CD4-positive, alpha-beta T cell treated with Interferon alpha-2 for 1 hour (primary cell): ENCODE data around the gene SPRED2.

Experiments used
- DNase-seq, 2 donors: peaks; one replicate each; pipeline ENCODE4 v3.0.0-alpha.2; 2020 to 2022

SPRED2 gene

GRCh38 chr2:65383541-65384488, 48.6 kb downstream of the SPRED2 start:
- DNase-seq, result no peak

GRCh38 chr2:65382776-65383357, 49.5 kb downstream of the SPRED2 start:
- peak; percentile 58 to 65 for DNase-seq

DNA sequence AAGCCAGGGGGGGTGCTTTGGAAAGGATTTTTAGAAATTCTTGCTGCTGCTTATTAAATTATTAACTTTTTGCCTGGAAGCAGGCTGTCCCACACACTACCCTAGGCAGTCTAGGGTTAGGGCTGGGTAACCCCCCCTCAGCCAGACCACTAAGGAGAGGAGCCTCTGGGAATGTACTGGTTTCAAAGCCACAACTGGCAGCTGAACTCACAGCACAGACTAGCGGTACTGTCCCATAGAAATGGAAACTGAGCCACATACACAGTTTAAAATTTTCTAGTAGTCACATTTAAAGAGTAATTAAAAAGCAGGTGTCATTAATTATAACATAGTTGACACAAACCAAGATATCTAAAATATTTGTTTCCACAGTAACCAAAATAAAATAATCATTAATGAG, 50.1 kb downstream of the SPRED2 start:
- DNase-seq, result no peak

DNA sequence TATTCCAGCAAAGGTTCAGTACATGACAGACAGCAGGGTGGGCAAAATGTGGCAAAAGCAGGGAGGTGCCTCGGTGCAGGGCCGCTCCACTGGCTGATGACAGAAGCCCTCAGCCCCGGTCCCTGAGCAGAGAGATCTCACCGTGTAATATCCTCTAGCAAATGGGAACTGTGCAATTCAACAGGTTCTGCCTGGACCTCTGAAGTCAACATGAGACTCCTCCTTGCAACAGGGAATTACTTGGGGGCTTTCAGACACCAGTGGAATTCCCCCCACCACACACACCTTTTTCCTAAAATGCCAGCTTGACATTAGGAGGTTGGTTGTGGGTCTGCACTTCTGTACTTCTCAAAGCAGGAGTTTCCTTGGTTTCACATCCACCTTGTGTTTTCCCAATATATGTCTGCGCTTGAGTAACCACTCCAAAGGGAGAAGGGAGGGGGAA, 50.8 kb downstream of the SPRED2 start:
- DNase-seq, result no peak

DNA sequence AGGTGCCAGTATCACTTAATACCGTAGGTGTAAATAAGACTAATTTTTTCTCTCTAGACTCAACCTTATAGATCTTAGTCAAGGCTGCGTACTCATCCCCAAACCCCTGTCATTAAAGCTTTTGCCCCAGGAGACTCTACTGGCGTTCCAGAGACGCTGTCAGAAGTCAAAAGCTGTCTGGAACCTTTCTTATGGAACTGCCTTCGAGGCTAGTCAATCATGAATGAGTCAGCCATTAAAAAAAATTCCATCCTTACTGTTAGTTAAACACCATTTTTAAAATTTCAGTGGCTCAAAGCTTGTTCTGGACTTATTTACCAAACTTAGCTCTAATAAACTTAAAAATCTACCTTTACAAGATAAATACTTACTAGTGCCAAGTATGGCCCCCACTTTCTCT, 52.1 kb downstream of the SPRED2 start:
- no peak for DNase-seq

DNA sequence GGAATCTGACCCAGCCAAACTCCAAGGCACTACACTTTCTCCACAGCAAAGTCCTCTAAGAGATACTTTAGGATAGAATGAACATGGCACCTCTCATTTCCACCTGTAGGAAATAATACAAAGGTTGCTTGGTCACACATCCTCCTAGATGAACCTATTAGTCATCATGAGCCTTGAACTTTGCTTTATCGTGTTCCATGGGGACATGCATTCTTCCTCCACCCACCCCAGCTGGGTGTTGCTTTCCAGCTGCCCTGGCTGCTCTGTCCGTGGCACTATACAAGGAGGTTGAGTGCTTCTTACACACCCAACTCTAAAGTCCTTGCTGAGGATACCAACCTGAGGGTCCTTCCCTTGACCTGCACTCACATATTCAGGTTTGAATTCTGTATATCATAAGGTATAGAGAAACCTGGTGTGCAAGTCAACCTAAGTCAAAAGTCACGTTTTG, 52.7 kb downstream of the SPRED2 start:
- no peak for DNase-seq

GRCh38 chr2:65379223-65379622, 53.2 kb downstream of the SPRED2 start:
- no peak for DNase-seq

DNA sequence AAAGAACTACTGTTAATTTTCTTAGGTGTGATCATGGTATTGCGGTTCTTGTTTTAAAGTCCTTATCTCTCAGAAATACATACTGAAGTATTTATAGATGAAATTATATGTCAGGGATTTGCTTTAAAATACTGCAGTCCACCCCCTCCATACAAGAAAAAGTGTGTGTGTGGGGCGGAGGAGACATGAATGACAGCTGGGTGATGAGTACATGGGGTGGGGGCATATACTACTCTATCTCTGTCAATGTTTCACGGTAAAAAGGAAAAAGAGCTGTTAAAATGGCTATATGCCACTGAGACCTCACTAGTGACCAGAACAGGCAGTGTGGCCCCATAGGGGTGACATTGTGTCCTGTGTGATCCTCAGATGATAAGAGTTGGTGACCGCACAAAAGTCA, 54.1 kb downstream of the SPRED2 start:
- no peak for DNase-seq

DNA sequence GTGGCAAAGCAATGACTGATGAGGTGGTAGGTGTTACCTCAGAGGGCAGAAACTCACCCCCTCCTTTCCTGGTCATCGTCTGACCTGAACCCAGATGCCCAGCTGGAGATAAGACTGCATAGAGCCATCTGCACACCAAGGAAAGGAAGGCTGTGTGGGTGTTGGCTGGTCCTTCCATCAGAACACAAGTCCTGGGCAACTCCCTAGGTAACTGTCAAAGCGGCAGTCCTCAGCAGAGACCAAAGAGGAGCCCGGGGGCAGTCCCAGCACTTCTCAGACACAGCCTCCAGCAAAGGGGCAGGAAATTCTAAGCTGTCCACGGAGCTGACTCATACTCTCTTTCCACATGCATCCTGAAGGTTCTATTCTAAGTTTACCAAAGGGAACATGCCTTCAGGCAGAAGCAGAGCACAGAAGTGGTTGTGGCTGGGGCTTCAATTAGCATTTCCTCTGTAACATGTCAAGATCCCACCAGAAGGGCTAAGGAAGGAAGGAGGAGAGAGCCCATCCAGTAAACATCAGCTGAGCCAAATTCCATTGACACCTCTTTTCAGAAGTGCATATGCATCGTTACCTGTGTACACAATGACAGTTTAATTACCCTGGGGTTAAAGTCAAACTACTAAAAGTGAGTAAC, 54.7 kb downstream of the SPRED2 start:
- peak in 1 of 2 donors; percentile 14 for DNase-seq

- no peak for DNase-seq
These were observed 56.7 kb downstream of the SPRED2 start for GRCh38 chr2:65375723-65376122.

DNA sequence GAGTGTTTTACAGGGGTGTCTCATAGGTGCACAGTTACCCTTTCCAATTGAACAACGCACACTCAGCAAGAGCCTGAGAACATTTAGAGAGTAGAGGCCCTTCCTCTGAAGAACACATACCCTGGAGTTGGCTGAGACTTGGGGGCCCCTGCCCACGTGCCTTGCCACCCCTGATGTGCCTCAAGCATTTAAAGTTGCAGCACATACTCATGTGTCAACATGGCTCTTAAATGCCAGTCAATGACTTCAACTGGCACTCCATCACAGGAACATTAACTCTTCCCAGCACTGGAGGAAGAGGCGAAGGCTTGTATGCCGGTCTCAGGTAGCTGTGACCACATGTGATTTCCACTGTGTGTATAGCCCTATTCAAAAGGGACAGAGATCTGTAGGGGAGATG, 57.4 kb downstream of the SPRED2 start:
- DNase-seq, result no peak

GRCh38 chr2:65374575-65374974, 57.8 kb downstream of the SPRED2 start:
- DNase-seq, result no peak

GRCh38 chr2:65373365-65373918, 59.0 kb downstream of the SPRED2 start:
- DNase-seq, result no peak

GRCh38 chr2:65372619-65373018, 59.8 kb downstream of the SPRED2 start:
- DNase-seq, result no peak

GRCh38 chr2:65371074-65371434, 61.3 kb downstream of the SPRED2 start:
- no peak for DNase-seq

GRCh38 chr2:65370387-65371073, 61.9 kb downstream of the SPRED2 start:
- no peak for DNase-seq

DNA sequence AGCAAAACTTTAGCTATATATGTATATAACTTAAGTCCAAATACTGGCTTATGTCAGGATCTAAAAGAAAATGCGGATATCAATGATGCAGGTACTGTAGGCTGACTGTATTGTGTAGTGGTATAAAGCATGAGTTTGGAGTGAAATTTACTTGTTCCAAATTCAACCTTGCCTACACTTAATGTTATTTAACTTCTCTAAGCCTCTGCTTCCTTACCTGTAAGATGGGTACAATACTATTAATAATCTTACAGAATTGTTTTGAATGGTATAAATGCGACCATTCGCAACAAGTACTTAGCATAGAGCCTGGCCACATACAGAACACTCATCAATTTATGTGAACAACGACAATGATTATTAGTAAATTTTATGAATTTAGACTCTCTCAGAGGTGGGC, 62.4 kb downstream of the SPRED2 start:
- no peak for DNase-seq

GRCh38 chr2:65369574-65369973, 62.8 kb downstream of the SPRED2 start:
- no peak for DNase-seq

DNA sequence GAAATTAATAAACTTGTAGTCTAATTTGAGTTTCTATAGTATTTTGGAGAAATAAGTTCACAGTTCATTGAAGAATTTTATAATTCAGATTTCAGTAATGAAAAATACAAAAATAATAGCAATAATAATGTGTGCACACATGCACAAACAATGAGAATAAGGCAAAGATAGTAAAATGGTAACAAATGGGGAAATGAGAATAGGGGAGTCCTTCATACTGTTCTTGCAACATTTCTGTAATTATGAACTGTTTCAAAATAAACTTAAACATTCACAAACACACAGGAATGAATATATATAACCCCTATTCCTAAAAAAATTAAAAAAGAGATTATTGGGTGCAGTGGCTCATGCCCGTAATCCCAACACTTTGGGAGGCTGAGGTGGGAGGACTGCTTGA, 63.9 kb downstream of the SPRED2 start:
- DNase-seq, result no peak

- no peak for DNase-seq
These were observed 64.9 kb downstream of the SPRED2 start for GRCh38 chr2:65367524-65367923.

DNA sequence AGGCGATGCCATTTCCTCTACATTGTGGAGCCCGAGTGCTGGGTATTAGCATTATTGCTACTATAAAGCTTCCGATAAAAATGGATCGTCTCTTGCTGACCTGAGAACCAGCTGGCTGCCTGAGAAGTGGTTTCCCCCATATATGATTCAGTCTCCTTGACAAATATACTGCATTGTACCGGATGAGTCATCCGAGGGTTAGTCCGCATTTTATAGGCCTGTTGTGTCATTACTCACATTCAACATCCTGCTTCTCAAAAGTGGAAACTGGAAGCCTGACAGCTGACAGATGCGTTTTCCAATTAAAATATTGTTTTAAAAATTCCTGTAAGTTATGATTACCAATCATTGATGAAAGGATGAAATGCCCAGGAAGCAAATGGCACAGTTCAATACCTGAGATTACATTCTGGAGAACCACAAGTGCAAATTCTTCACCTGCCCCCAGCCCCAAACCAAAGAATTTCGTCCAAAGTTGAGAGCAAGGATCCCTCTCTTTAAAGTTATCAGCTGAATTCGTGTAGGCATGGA, 65.7 kb downstream of the SPRED2 start:
- DNase-seq, result peak; percentile 18 to 45

DNA sequence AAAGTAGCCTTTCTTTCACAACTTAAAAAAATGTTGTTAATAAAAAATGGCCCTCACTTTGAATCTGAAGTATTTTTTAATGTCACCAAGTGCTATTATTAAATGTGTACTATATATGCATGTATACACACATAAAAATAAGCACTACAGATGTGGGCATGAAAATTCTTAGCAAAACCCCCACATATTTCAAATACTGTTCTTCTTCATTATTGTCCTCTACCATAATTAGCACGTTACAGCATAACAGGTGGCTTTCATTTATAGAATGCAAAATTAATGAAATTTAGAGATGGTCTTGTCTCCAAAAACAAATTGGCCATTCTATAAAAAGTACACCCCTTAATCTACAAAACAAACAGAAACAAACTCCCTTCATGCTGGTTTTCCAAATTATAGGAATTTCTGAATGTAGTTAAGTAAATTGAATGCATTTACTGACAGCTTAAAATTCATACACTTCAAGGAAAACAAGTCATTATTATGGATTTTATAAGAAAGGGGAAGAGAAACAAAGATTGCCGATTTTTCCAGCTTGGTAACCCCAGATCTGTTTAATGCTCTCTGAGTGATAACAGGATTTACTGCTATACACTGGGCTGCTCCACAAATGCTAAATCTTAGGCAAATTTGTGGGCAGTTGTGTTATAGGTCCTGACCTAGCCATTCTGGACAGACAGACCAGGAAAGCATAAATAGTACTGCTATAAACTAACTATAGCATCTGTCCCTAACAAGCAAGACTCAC, 67.2 kb downstream of the SPRED2 start:
- no peak for DNase-seq
